Measurements from ENCODE around the gene PRR3.

DNA sequence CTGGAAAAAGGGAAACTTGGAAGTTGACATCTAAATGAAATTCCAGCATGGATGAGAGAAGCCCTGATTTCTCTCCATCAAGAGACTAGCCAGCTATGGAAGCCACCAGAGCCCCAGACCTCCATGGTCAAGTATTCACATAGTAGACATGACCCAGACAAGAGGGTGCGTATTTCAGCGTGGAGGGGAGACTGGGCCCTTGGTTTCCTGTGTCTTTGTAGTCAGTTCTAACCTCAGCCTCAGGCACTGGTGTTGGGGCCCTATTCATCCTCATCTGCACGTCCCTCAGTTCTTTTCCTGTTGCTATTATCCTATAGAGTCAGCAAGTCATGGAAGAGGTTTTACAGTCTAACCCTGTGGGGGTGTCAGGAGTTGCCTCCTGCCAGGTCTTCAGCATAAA is 13.3 kb upstream of the PRR3 start:
- TF ChIP-seq EP300 (IDR thresholded peaks at IDR 0.05) (no peak), CTCF (IDR thresholded peaks at IDR 0.05) (no peak)

Measured in esophagus muscularis mucosa (tissue), 3 donors.